H1 (cell line): Measurements from ENCODE around the gene FIBIN. TPM values are rescaled to one million over a fixed set of nuclear protein-coding genes. Genes with fewer than 3 reads are reported as not detected.

Experiments
- CTCF ChIA-PET: fragments of 300-600 bp; sonication (Branson Sonifier 250); formaldehyde crosslinking; loops from one replicate; lab custom pipeline; 2021; ENCODE audit not compliant: partially characterized antibody; lab: Charles Lee
- POLR2A ChIA-PET: fragments of 300-600 bp; sonication (Branson Sonifier 250); formaldehyde crosslinking; loops from one replicate; lab custom pipeline; 2021; ENCODE audit warnings: inconsistent platforms; ENCODE audit not compliant: partially characterized antibody; lab: Charles Lee
- DNase-seq, 2 experiments: peaks; one replicate each; pipeline versions ENCODE4 v3.0.0 to v3.0.0-alpha.2; 2010 to 2022; ENCODE audit warnings: low spot score in 2 of 2, low read depth in 1 of 2, mixed read lengths in 1 of 2
- FAIRE-seq: peaks from 2 replicates; lab custom pipeline; 2011; peaks lifted over from hg19 to GRCh38; lab: Jason Lieb, UNC
- H2AFZ ChIP-seq: 2 replicates; pipeline ENCODE4 v1.8.1; 2012; ENCODE audit warnings: low read length, inconsistent platforms
- H2AK5ac ChIP-seq: 2 replicates; pipeline ENCODE4 v1.6.1; 2013; ENCODE audit warnings: low read depth, low read length
- H2BK120ac ChIP-seq: replicated peaks from 2 replicates; pipeline ENCODE3; 2013; ENCODE audit warnings: low read depth, low read length, inconsistent platforms
- H2BK12ac ChIP-seq: 2 replicates; pipeline ENCODE4 v1.6.1; 2013; ENCODE audit warnings: low read depth, low read length
- H2BK15ac ChIP-seq: 2 replicates; pipeline ENCODE4 v1.6.1; 2013; ENCODE audit warnings: low read length
- H2BK20ac ChIP-seq: 2 replicates; pipeline ENCODE4 v1.6.1; 2013; ENCODE audit warnings: low read length
- H2BK5ac ChIP-seq: 2 replicates; pipeline ENCODE4 v1.6.1; 2013; ENCODE audit warnings: low read depth, low read length
- H3K14ac ChIP-seq: 2 replicates; pipeline ENCODE4 v1.6.1; 2013; ENCODE audit warnings: inconsistent platforms; ENCODE audit not compliant: insufficient read length
- H3K18ac ChIP-seq: 2 replicates; pipeline ENCODE4 v1.6.1; 2013; ENCODE audit warnings: low read length; ENCODE audit errors: extremely low read depth
- H3K23ac ChIP-seq: 2 replicates; pipeline ENCODE4 v1.6.1; 2013; ENCODE audit warnings: inconsistent platforms; ENCODE audit not compliant: insufficient read length
- H3K23me2 ChIP-seq: 2 replicates; pipeline ENCODE4 v1.6.1; 2013; ENCODE audit warnings: low read depth, low read length
- H3K27ac ChIP-seq: 2 replicates; pipeline ENCODE4 v1.6.1; 2011; ENCODE audit warnings: low read depth, low read length, inconsistent platforms
- H3K27me3 ChIP-seq, 4 experiments: replicated peaks in 1 of 4; 1 replicate in 1 of 4; 2 replicates in 3 of 4; pipeline versions ENCODE4 v1.6.1 to v1.8.1; 2011 to 2013; ENCODE audit warnings: low read length in 3 of 4, mild to moderate bottlenecking in 3 of 4, inconsistent platforms in 2 of 4, mixed read lengths in 2 of 4, moderate library complexity in 1 of 4; ENCODE audit not compliant: control insufficient read depth in 3 of 4, insufficient read depth in 3 of 4; ENCODE audit errors: extremely low read depth in 1 of 4
- H3K36me3 ChIP-seq, 4 experiments: 2 replicates each; pipeline versions ENCODE4 v1.6.1 to v1.8.1; 2011 to 2013; ENCODE audit warnings: mild to moderate bottlenecking in 4 of 4, low read length in 3 of 4, moderate library complexity in 2 of 4, control low read depth in 1 of 4, inconsistent platforms in 1 of 4; ENCODE audit not compliant: insufficient read depth in 4 of 4, control insufficient read depth in 2 of 4
- H3K4ac ChIP-seq: replicated peaks from 2 replicates; pipeline ENCODE3; 2013; ENCODE audit warnings: low read length, low read depth, mixed read lengths, inconsistent platforms; ENCODE audit not compliant: insufficient read length
- H3K4me1 ChIP-seq, 4 experiments: replicated peaks in 1 of 4; 1 replicate in 1 of 4; 2 replicates in 3 of 4; pipeline versions ENCODE4 v1.6.1 to v1.8.1; 2011 to 2013; ENCODE audit warnings: low read length in 3 of 4, inconsistent platforms in 2 of 4, mixed read lengths in 1 of 4; ENCODE audit not compliant: insufficient read depth in 4 of 4, control insufficient read depth in 3 of 4
- H3K4me2 ChIP-seq, 2 experiments: 2 replicates each; pipeline versions ENCODE4 v1.6.1 to v1.8.1; 2011 to 2013; ENCODE audit warnings: low read depth in 2 of 2, low read length in 2 of 2, control low read depth in 1 of 2, inconsistent platforms in 1 of 2, mild to moderate bottlenecking in 1 of 2; ENCODE audit not compliant: insufficient read depth in 1 of 2
- H3K4me3 ChIP-seq, 4 experiments: fragments of 200-600, 300-600 bp in 1 of 4; sonication (generic), shearing (Covaris generic), sonication (Bioruptor Twin) in 1 of 4; 2 replicates each; pipeline versions ENCODE4 v1.5.1 to v1.8.1; 2011 to 2016; ENCODE audit warnings: low read length in 4 of 4, low read depth in 3 of 4, control low read depth in 2 of 4, inconsistent platforms in 2 of 4, mild to moderate bottlenecking in 2 of 4, mixed read lengths in 1 of 4, moderate library complexity in 1 of 4; ENCODE audit not compliant: insufficient read depth in 2 of 4; ENCODE audit errors: extremely low read depth in 1 of 4
- H3K56ac ChIP-seq: replicated peaks from 2 replicates; pipeline ENCODE3; 2013; ENCODE audit warnings: low read depth, mild to moderate bottlenecking, mixed read lengths, low read length, inconsistent platforms; ENCODE audit not compliant: insufficient read length
- H3K79me1 ChIP-seq: 2 replicates; pipeline ENCODE4 v1.6.1; 2013; ENCODE audit warnings: low read depth, low read length, control low read depth
- H3K79me2 ChIP-seq, 2 experiments: 2 replicates each; pipeline versions ENCODE4 v1.6.1 to v1.8.1; 2012 to 2013; ENCODE audit warnings: low read length in 2 of 2, mild to moderate bottlenecking in 2 of 2, inconsistent platforms in 1 of 2; ENCODE audit not compliant: insufficient read depth in 2 of 2, control insufficient read depth in 1 of 2
- H3K9ac ChIP-seq, 4 experiments: replicated peaks in 1 of 4; 1 replicate in 1 of 4; 2 replicates in 3 of 4; pipeline versions ENCODE4 v1.6.1 to v1.8.1; 2011 to 2013; ENCODE audit warnings: low read depth in 3 of 4, low read length in 3 of 4, control low read depth in 2 of 4, mild to moderate bottlenecking in 2 of 4, moderate library complexity in 2 of 4, inconsistent platforms in 1 of 4; ENCODE audit errors: extremely low read depth in 1 of 4
- H3K9me3 ChIP-seq, 2 experiments: 2 replicates each; pipeline versions ENCODE4 v1.6.1 to v1.8.1; 2012 to 2013; ENCODE audit warnings: mild to moderate bottlenecking in 2 of 2, moderate library complexity in 2 of 2, control low read depth in 1 of 2, inconsistent platforms in 1 of 2, low read depth in 1 of 2, low read length in 1 of 2, mixed read lengths in 1 of 2; ENCODE audit not compliant: insufficient read depth in 2 of 2
- H4K20me1 ChIP-seq, 2 experiments: replicated peaks in 1 of 2; 2 replicates each; pipeline versions ENCODE3 to v1.8.1; 2011 to 2013; ENCODE audit warnings: inconsistent platforms in 2 of 2, low read length in 2 of 2, mild to moderate bottlenecking in 1 of 2; ENCODE audit not compliant: insufficient read depth in 2 of 2, control insufficient read depth in 1 of 2
- H4K5ac ChIP-seq: 2 replicates; pipeline ENCODE4 v1.6.1; 2013; ENCODE audit warnings: low read length, low read depth, mixed read lengths, inconsistent platforms; ENCODE audit not compliant: insufficient read length
- H4K8ac ChIP-seq: 2 replicates; pipeline ENCODE4 v1.8.0; 2013; ENCODE audit warnings: mild to moderate bottlenecking, moderate library complexity, low read length, inconsistent platforms; ENCODE audit not compliant: insufficient read depth; ENCODE audit errors: extremely low read depth
- H4K91ac ChIP-seq: replicated peaks from 2 replicates; pipeline ENCODE3; 2013; ENCODE audit warnings: low read length, mixed read lengths, inconsistent platforms; ENCODE audit not compliant: insufficient read length
- EZH2 ChIP-seq: fragments of 200-600 bp; sonication (generic); IDR thresholded peaks from 2 replicates; pipeline ENCODE4 v1.7.1; 2012; ENCODE audit warnings: low read depth, mild to moderate bottlenecking, moderate library complexity, low read length, inconsistent platforms; ENCODE audit not compliant: severe bottlenecking
- KDM1A ChIP-seq: fragments of 200-600, 300-600 bp; sonication (generic); IDR thresholded peaks from 2 replicates; pipeline ENCODE4 v1.7.1; 2016; ENCODE audit warnings: mild to moderate bottlenecking, low read length, borderline replicate concordance
- SIRT6 ChIP-seq: IDR thresholded peaks from one replicate; pipeline ENCODE4 v1.7.1; 2012; ENCODE audit warnings: low read length, inconsistent platforms
- WGBS, 2 experiments: shearing (Covaris generic) in 1 of 2; methylation state at CpG; one replicate each; pipeline versions ENCODE4 v1.1.6 to v1.1.7; 2013 to 2015; ENCODE audit warnings: low lambda C conversion rate in 2 of 2, mixed read lengths in 2 of 2, inconsistent platforms in 1 of 2, low coverage in 1 of 2, missing lambda C conversion rate in 1 of 2; ENCODE audit not compliant: insufficient replicate concordance in 2 of 2, insufficient coverage in 1 of 2, insufficient read length in 1 of 2; ENCODE audit errors: extremely low coverage in 1 of 2, missing lambda C conversion rate in 1 of 2; 5-methylcytosine and 5-hydroxymethylcytosine counted together
- polyA plus RNA-seq, 7 experiments: library from polyadenylated mRNA; depleted of rRNA in 3 of 7; stranded (reverse) in 5 of 7; unstranded in 2 of 7; fragments of >200 nt in 5 of 7; fragments of 200-250 nt in 2 of 7; gene quantifications; 1 replicate in 5 of 7; 2 replicates in 1 of 7; 4 replicates in 1 of 7; pipeline versions ENCODE4 v1.2.1 to v1.2.3, GENCODE V29; 2011 to 2013; ENCODE audit warnings: missing spikeins in 2 of 7, mixed read lengths in 2 of 7
- total RNA-seq: library from RNA; stranded (reverse); fragmentation: NEBNext Ultra II Directional; extraction: Animal tissue kit (Norgen Biotek cat#: 25700); gene quantifications from 2 replicates; pipeline ENCODE4 v1.2.1, GENCODE V29; 2021

Gene FIBIN
- total and polyA plus RNA-seq, 2 of the 8 experiments (the other 6 are each of a cell fraction or from before 2014, with no cell fraction given) = 0.38 to 0.45 TPM

DNA sequence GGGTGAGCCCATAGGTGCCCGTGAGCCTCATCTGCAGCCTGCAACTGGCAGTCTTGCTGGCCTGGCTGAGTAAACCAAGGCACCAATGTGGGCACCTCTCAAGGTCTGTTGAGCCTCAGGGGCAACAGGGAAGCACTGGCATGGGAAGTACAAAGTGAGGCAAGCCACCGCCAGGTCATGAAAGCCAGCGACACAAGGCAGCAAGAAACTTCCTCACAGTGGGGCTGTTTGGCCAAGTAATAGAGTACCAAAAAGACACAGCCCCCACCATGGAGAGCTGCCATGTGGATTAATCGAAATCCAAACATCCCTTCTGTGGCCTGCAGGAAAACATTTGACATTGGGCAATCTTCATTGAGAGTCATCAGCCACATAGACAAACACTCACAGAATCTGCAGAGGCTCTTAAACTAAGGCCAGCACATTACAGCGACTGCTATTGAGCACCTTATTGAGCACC lies 43.6 kb upstream of the FIBIN start:
- ChIA-PET POLR2A (no interaction called here), CTCF (interaction anchor here (1.3 kb wide), 1 partner anchor 13 kb away, joined by 3 read pairs; no protein-coding TSS in a partner anchor)
- FAIRE-seq = no peak
- no peak overlapping the region; the same call in 1 of the 2 replicates for H2BK5ac ChIP-seq
- no peaks in the 10 kb centered on the region for H3K79me1 ChIP-seq
- H4K20me1 ChIP-seq = no peaks in the 10 kb centered on the region
- no peak overlapping the region for H3K4ac ChIP-seq
- H2BK12ac ChIP-seq = no peak overlapping the region
- H3K14ac ChIP-seq = no peak overlapping the region
- H3K56ac ChIP-seq = no peak overlapping the region
- H3K9me3 ChIP-seq = no peaks in the 10 kb centered on the region
- no peak overlapping the region for H4K8ac ChIP-seq
- no peaks in the 10 kb centered on the region for H3K23me2 ChIP-seq
- H3K9ac ChIP-seq = no peak overlapping the region
- 93% methylated on average over 5 of the region's 5 CpGs; no CpG with 5 or more reads in 1 of the 2 experiments for WGBS, 2 experiments
- no peak overlapping the region for H3K27ac ChIP-seq
- no peak overlapping the region for H4K5ac ChIP-seq
- no peaks in the 10 kb centered on the region for H3K79me2 ChIP-seq
- no peak overlapping the region; the same call in 1 of the 2 replicates for H2BK20ac ChIP-seq
- H4K91ac ChIP-seq = no peak overlapping the region
- H2BK15ac ChIP-seq = no peak overlapping the region
- H3K4me1 ChIP-seq = peaks cover 0 to 4% (median under 1%) of the 10 kb centered on the region in 4 experiments; a peak in 3 of 7 replicates
- H3K4me3 ChIP-seq = no peak overlapping the region
- no peak overlapping the region for H2AK5ac ChIP-seq
- no peak overlapping the region for H3K23ac ChIP-seq
- no peak overlapping the region for H2AFZ ChIP-seq
- H3K18ac ChIP-seq = no peak overlapping the region
- no peak overlapping the region for H3K4me2 ChIP-seq
- no peaks in the 10 kb centered on the region for H3K27me3 ChIP-seq
- no peak for TF ChIP-seq SIRT6
- TF ChIP-seq KDM1A = no peak
- TF ChIP-seq EZH2 = no peak
- H3K36me3 ChIP-seq = no peaks in the 10 kb centered on the region
- no peak for DNase-seq
- H2BK120ac ChIP-seq = no peak overlapping the region
